T-helper 2 cell (primary cell): ENCODE measurements around the gene MYOG.

Experiments
- DNase-seq, 5 experiments: peaks; one replicate each; pipeline versions ENCODE4 v3.0.0 to v3.0.0-alpha.2; 2012 to 2022

MYOG gene

DNA sequence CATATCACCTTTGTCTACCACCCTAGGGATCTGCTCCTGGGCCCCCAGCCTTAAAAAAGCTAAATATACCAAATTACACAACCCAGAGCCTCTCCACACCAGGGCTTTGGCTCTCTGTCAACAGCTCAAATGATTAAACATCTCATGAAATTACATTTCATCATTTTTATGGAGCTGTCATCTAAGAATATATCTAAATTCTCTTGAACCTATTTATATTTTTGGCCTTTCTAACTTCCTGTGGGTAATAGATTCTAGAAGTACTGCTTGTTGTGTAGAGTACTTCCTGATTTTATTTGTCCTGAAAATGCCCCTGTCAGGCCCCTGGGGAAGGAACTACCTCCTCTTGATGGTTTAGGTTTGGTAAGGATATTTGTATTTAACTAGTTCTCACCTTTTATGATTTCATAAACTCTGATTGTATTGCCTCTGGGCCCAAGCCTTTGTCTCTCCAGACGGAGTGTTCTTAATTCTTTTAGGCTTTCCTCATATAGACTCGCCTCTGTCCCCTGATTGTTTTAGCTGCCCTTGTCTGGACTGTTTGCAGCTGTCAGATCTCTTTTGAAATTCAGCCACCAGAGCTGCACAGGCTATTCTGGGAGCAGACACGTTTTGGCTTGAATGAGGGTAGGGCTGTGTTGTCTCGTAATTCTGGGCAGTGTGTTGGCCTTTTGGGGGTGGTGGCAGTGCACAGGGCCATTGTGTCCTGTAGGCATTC, 16.6 kb downstream of the MYOG start:
- no peak for DNase-seq

DNA sequence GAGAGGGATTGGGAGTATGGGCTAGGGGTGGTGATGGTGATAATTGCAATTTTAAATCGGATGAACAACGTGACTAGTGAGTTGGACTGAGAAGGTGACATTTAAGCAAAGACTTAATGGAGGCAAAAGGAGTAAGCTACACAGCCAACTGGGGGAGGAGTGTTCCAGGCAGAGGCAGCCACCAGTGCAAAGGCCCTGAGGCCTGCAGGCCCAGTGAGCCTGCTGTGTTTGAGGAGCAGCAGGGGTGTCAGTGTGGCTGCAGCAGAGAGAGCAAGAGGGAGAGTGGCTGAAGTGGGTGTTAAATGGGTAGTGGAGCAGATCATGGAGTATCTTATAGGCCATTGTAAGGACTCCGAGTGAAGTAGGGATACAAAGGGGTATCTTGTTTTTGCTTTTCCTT, 18.8 kb downstream of the MYOG start:
- no peak for DNase-seq

GRCh38 chr1:203065986-203066385, 19.8 kb downstream of the MYOG start:
- DNase-seq: no peak

- no peak for DNase-seq
Measured at GRCh38 chr1:203065191-203065590, 20.6 kb downstream of the MYOG start.

GRCh38 chr1:203063287-203063686, 22.5 kb downstream of the MYOG start:
- DNase-seq: no peak

DNA sequence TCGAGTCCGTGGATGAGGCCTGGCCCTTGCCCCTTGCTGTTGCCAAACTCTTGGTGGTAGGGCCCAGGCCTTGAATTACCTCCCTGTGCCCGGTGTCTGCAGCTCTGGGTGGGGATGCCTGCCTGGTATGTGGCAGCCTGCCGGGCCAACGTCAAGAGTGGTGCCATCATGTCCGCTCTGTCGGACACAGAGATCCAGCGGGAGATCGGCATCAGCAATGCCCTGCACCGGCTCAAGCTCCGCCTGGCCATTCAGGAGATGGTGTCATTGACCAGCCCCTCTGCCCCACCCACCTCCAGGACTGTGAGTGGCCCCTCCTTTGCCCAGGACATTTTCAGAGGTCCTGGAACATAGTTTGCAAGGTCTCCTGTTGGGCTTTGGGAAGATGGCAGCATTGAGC, 25.7 kb downstream of the MYOG start:
- no peak for DNase-seq

DNA sequence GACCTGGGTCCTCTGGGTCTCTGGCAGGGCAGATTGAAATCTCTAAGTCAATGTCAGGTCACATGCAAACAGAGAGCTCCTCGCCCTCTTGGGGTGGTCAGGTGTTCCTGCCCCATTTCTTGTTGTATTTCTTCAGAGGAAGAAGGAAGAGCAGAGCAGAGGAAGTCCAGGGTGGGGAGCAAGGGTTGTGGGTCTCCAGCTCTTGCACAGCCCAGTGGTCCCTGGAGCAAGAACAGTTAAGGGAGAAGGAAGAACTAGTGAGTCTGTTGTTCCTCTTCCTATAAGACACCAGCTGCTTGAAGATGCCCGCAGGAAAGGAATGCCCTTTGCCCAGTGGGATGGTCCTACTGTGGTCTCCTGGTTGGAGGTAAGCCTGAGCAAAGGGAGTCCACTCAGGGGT, 26.3 kb downstream of the MYOG start:
- DNase-seq: no peak

DNA sequence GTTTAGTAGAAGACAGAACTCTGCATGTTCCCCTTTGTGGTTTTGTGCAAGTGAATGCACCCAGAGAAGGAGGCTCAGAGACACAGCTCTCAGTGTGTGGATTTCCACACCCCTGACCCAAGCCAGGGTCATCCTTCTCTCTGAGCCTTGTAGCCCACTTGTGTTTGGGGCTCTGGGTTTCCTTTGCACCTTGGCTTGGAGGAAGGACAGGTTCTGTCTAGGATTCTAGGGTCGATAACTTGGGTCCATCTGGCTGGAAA, 27.2 kb downstream of the MYOG start:
- no peak for DNase-seq

GRCh38 chr1:203057911-203058675, 27.7 kb downstream of the MYOG start:
- DNase-seq: no peak

DNA sequence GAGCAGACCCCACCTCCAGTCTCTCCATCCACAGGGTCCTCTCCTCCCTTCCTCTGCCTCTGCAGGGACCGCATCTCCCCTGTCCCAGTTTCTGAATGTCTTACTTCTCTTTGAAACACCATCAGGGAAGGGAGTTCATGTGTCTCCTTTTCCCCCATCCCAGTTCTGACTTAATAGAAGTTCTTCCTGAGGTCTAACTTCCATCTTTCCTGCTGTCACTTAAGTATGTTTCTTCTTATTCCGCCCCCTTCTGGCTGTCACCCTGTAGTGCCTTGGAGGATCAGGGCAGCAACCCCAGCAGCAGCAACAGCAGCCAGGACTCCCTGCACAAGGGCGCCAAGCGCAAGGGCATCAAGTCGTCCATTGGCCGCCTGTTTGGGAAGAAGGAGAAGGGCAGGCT, 29.3 kb downstream of the MYOG start:
- DNase-seq: no peak

GRCh38 chr1:203056012-203056411, 29.8 kb downstream of the MYOG start:
- no peak for DNase-seq

- no peak for DNase-seq
Measured at GRCh38 chr1:203055161-203055799, 30.5 kb downstream of the MYOG start.

DNA sequence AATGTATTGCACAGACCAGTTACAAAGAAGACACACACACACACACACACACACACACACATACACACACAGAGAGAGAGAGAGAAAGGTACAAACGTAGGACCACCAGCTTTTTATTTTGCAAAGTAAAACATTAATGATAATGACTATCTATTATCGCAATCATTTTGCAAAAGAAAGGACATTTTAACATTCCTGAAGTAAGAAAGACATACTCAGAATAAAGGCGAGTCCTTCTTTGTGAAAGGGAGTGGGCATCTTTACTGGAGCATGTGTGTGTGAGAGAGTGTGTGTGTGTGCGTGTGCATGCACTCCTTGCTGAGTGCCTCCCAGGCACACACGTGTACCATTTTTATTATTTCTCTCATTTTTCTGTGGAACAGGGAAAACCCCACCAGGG, 31.2 kb downstream of the MYOG start:
- no peak for DNase-seq

DNA sequence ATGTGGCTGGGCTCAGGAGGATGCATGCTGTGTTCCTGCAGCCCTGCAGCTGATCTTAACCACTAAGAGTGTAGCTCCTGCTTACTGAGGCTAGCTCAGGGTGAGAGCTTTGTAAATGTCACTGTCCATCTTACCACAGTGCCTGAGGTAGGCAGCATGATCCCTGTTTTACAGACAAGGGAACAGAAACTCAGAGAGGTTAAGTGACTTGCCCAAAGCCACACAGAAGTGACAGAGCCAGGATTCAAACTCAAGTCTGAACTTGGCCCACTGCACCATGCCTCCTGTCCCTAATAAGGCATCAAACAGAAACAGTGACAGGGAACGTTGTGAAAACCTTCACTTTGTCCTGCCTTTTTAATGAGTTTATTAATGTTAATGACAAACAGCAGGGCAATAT, 31.6 kb downstream of the MYOG start:
- no peak for DNase-seq

DNA sequence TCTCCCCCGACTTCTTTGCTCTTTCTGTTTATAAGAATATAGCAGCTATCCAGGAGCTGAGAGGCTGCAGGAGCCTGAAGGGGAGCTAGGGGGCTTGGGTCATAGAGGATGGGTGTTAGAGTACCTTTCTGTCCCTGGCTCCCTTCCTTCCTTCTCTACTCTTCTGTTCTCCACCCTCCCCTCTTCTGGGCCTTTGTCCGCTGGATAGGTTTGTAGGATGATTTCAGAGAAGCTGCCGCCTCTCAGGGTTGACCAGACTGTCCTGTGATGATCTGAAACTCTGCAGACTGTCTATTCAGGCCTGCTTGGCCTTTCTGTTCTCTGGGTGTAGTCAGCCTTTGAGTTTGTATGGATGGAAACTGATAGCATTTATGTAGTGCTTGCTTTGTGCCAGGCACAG, 33.2 kb downstream of the MYOG start:
- no peak for DNase-seq

DNA sequence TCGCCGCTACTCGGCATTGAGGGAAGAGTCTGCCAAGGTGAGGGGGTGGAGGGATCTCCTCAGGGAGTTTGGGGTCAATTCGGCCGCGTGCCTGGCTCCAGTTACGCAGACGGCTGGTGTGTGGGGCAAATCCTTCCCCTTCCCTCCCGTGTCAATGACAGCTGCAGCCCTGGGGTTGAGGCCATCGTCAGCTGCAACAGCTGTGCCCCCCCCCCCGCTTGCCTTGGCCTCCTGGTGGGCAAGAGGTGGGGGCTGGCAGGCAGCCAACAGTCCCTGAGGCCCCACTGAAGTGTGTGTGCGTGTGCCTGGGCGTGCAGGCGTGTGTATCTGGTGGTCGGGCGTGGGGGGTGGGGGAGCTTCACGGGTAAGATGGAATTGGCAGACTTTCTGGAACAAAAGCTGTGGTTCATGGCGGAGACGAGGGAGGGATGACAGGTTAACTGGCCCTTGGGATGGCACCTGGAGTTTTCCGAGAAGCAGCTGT, 33.9 kb downstream of the MYOG start:
- DNase-seq: no peak

DNA sequence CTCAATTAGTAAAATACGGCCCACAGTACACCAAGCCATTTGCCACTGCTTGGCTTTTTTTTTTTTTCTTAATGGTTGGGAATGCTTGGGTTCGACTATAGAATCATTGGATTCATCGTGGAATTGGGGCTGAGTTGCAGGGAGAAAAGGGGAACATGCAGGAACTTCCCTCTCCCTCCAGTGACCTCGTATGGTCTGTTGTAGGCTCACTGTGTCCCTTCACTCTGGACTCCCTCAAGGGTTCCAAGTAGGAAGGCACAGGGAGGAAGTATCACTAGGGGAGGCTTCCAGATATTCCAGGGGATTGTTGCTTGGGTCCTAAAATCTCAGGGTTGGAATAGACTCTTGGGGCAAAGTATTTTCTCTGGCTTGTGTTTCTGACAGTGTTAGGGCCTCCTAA, 35.0 kb downstream of the MYOG start:
- no peak for DNase-seq

DNA sequence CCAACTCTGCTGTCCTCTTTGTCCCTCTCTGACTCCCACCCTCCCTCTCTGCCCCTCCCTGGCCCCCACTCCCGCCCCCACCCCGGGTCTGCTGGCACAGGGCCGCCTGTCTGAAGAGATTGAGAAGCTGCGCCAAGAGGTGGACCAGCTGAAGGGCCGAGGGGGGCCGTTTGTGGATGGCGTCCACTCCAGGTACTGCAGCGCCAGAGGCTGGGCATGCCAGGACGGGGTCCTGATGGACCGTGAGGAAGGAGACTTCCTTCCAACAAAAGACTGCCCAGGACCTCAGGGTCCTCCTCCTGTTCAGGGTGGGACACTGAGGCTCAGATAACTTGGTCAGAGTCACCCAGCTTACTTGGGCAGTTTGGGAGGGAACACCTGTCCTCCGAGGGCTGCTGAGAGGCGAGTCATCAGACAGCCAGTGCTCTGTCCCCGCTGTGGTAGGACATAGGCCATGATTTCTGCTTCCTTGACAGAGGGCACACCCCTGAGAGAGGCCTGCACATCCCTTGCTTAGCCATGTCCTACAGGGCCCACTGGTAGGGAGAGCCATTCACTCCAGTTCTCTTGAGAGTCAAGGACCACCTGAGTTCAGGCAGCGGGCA, 36.1 kb downstream of the MYOG start:
- no peak for DNase-seq

DNA sequence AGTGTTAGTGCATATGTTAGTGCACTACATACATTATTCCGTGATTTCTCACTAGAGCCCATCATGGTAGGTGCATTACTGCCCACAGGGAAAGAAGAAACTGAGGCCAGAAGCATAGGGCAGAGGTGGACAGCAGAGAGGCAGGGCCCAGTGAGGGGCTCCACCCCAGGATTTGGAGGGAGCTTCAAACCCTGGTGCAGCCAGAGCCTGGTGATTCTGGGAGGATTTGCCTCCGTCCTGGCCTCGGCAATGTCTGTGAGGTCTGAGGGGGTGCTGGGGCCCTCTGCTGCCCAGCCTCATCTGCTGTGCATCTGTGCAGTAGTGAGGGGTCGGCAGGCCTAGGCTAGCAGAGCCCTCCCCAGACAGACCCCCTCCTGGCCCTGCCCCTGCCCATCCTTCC, 36.7 kb downstream of the MYOG start:
- no peak for DNase-seq

DNA sequence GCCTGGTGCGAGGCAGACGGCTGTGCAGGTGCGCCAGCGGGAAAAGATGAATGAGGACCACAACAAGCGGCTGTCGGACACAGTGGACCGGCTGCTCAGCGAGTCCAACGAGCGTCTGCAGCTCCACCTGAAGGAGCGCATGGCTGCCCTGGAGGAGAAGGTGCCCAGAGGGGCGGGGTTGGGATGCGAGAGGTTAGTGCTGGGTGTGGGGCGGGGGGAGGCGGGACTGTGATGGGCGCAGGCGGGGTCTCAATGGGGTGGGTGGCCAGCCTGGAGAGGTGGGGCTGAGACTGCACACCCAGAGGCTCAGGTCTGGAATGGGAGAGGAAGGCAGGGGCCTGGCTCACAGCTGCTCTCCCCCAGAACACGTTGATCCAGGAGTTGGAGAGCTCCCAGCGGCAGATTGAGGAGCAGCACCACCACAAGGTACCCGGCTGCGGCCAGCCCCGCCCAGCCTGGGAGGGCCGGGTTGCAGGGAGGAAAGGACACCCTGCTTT, 37.2 kb downstream of the MYOG start:
- no peak for DNase-seq

GRCh38 chr1:203048086-203048485, 37.7 kb downstream of the MYOG start:
- no peak for DNase-seq

- DNase-seq: no peak
Measured at GRCh38 chr1:203046984-203047630, 38.7 kb downstream of the MYOG start.
